ENCODE data around the gene CYP27B1.

- TF ChIP-seq, protein P1, sequence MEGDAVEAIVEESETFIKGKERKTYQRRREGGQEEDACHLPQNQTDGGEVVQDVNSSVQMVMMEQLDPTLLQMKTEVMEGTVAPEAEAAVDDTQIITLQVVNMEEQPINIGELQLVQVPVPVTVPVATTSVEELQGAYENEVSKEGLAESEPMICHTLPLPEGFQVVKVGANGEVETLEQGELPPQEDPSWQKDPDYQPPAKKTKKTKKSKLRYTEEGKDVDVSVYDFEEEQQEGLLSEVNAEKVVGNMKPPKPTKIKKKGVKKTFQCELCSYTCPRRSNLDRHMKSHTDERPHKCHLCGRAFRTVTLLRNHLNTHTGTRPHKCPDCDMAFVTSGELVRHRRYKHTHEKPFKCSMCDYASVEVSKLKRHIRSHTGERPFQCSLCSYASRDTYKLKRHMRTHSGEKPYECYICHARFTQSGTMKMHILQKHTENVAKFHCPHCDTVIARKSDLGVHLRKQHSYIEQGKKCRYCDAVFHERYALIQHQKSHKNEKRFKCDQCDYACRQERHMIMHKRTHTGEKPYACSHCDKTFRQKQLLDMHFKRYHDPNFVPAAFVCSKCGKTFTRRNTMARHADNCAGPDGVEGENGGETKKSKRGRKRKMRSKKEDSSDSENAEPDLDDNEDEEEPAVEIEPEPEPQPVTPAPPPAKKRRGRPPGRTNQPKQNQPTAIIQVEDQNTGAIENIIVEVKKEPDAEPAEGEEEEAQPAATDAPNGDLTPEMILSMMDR (IDR thresholded peaks at IDR 0.05) = no peak
- TF ChIP-seq POLR2A (IDR thresholded peaks at IDR 0.05) = no peak
Observed at GRCh38 chr12:57744194-57744776, 22.6 kb downstream of the CYP27B1 start.
